HG03342 (cell line): Measurements from ENCODE around the gene MAGI1.

Experiments used
- ATAC-seq: cut with Tn5 transposase; IDR thresholded peaks from one replicate; pipeline ENCODE4 v1.9.1; 2021; ENCODE audit warnings: mild to moderate bottlenecking, moderate library complexity; ENCODE audit not compliant: unreplicated experiment

The MAGI1 gene

GRCh38 chr3:65848024-65848423, 190.7 kb downstream of the MAGI1 start:
- ATAC-seq: no peak

GRCh38 chr3:65846936-65847335, 191.8 kb downstream of the MAGI1 start:
- no peak for ATAC-seq

GRCh38 chr3:65844370-65844769, 194.3 kb downstream of the MAGI1 start:
- no peak for ATAC-seq

- no peak for ATAC-seq
These were observed 195.0 kb downstream of the MAGI1 start for GRCh38 chr3:65843732-65844131.

- no peak for ATAC-seq
These were observed 201.1 kb downstream of the MAGI1 start for GRCh38 chr3:65837604-65838003.

GRCh38 chr3:65836047-65836446, 202.7 kb downstream of the MAGI1 start:
- ATAC-seq: no peak

- ATAC-seq: no peak
These were observed 204.8 kb downstream of the MAGI1 start for GRCh38 chr3:65833761-65834505.

- ATAC-seq: no peak
These were observed 206.8 kb downstream of the MAGI1 start for GRCh38 chr3:65831733-65832425.

- ATAC-seq: no peak
These were observed 207.6 kb downstream of the MAGI1 start for GRCh38 chr3:65830948-65831732.

- ATAC-seq: no peak
These were observed 209.5 kb downstream of the MAGI1 start for GRCh38 chr3:65829228-65829627.

- ATAC-seq: no peak
These were observed 210.0 kb downstream of the MAGI1 start for GRCh38 chr3:65828706-65829105.

GRCh38 chr3:65827076-65827475, 211.6 kb downstream of the MAGI1 start:
- ATAC-seq: no peak

GRCh38 chr3:65824166-65824565, 214.6 kb downstream of the MAGI1 start:
- no peak for ATAC-seq

GRCh38 chr3:65820600-65820999, 218.1 kb downstream of the MAGI1 start:
- ATAC-seq: no peak

GRCh38 chr3:65819896-65820295, 218.8 kb downstream of the MAGI1 start:
- no peak for ATAC-seq

- ATAC-seq: no peak
These were observed 221.1 kb downstream of the MAGI1 start for GRCh38 chr3:65817553-65818126.

- ATAC-seq: no peak
These were observed 222.5 kb downstream of the MAGI1 start for GRCh38 chr3:65816208-65816607.

GRCh38 chr3:65814845-65815578, 223.7 kb downstream of the MAGI1 start:
- no peak for ATAC-seq

GRCh38 chr3:65811892-65812291, 226.8 kb downstream of the MAGI1 start:
- no peak for ATAC-seq

- ATAC-seq: no peak
These were observed 227.5 kb downstream of the MAGI1 start for GRCh38 chr3:65811086-65811761.
